GM12878 (cell line): ENCODE results near the gene ZNF506.

Experiments used
- RAD21 ChIP-seq: IDR thresholded peaks from 2 replicates; pipeline ENCODE4 v1.6.1; 2011; ENCODE audit warnings: mild to moderate bottlenecking, low read depth, low read length, moderate library complexity; ENCODE audit not compliant: insufficient read depth
- TF ChIP-seq, protein P1 (sequence below): fragments of 450-650 bp; conservative IDR thresholded peaks from 2 replicates; pipeline ENCODE4 v1.6.1; 2017; ENCODE audit warnings: mild to moderate bottlenecking, moderate library complexity
- TF ChIP-seq, protein P2 (sequence below), 3 experiments: IDR thresholded peaks in 2 of 3; conservative IDR thresholded peaks in 1 of 3; 2 replicates each; pipeline ENCODE4 v1.5.1; 2011; ENCODE audit warnings: low read depth in 3 of 3, low read length in 3 of 3, mild to moderate bottlenecking in 3 of 3, control low read depth in 2 of 3, moderate library complexity in 2 of 3, inconsistent platforms in 1 of 3, mixed read lengths in 1 of 3; ENCODE audit not compliant: control insufficient read depth in 2 of 3, insufficient read depth in 1 of 3; ENCODE audit errors: extremely low read depth in 1 of 3

DNA sequence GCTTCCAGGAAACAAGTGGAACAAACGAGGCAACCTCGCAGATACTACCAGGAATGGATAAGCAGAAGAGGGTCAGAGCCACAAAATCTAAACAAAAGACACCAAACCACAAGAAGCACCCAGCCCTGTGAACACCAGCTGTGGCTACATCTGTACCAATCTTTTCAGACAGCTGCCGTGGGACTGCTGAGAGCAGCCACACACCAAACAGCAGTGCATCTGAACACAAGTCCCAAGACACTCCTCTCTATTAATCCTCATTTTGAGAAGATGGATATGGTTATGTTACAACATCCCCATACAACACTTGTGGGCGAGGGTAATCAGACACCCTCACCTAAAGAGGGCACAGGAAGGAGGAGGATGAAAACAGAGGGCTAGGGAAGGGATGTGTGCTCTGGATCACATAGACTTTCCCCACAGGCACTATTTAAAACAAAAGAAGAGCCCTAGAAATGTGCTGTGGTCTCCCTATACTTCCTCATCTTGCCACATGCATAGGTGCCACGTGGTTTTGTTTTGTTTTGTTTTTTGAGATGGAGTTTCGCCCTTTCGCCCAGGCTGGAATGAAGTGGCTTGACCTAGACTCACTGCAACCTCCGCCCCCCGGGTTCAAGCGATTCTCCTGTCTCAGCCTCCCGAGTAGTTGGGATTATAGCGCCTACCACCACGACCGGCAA, 47.1 kb downstream of the ZNF506 start:
- TF ChIP-seq, protein P1, sequence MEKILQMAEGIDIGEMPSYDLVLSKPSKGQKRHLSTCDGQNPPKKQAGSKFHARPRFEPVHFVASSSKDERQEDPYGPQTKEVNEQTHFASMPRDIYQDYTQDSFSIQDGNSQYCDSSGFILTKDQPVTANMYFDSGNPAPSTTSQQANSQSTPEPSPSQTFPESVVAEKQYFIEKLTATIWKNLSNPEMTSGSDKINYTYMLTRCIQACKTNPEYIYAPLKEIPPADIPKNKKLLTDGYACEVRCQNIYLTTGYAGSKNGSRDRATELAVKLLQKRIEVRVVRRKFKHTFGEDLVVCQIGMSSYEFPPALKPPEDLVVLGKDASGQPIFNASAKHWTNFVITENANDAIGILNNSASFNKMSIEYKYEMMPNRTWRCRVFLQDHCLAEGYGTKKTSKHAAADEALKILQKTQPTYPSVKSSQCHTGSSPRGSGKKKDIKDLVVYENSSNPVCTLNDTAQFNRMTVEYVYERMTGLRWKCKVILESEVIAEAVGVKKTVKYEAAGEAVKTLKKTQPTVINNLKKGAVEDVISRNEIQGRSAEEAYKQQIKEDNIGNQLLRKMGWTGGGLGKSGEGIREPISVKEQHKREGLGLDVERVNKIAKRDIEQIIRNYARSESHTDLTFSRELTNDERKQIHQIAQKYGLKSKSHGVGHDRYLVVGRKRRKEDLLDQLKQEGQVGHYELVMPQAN = no peak
- TF ChIP-seq, protein P2, sequence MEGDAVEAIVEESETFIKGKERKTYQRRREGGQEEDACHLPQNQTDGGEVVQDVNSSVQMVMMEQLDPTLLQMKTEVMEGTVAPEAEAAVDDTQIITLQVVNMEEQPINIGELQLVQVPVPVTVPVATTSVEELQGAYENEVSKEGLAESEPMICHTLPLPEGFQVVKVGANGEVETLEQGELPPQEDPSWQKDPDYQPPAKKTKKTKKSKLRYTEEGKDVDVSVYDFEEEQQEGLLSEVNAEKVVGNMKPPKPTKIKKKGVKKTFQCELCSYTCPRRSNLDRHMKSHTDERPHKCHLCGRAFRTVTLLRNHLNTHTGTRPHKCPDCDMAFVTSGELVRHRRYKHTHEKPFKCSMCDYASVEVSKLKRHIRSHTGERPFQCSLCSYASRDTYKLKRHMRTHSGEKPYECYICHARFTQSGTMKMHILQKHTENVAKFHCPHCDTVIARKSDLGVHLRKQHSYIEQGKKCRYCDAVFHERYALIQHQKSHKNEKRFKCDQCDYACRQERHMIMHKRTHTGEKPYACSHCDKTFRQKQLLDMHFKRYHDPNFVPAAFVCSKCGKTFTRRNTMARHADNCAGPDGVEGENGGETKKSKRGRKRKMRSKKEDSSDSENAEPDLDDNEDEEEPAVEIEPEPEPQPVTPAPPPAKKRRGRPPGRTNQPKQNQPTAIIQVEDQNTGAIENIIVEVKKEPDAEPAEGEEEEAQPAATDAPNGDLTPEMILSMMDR (IDR thresholded peaks at IDR 0.05 in 2 of 3, conservative IDR thresholded peaks at IDR 0.05 in 1 of 3; ENCODE audit: control insufficient read depth in 2 of 3, extremely low read depth in 1 of 3, insufficient read depth in 1 of 3, low read depth in 3 of 3, low read length in 3 of 3) = no peak
- no peak for TF ChIP-seq RAD21
